Dermis microvascular lymphatic vessel endothelial cell (primary cell): Measurements from ENCODE around the gene PARVB. TPM values are rescaled to one million over a fixed set of nuclear protein-coding genes. Genes with fewer than 3 reads are reported as not detected.
A peak's percentile ranks its signal among the peaks of the same experiment; 100 is the strongest.

Experiments used
- DNase-seq, 2 donors: peaks; one replicate each; pipeline versions ENCODE4 v3.0.0 to v3.0.0-alpha.2; 2010; ENCODE audit warnings: low read depth in 2 of 2
- total RNA-seq: library from RNA; depleted of rRNA; stranded (reverse); fragments of >200 nt; gene quantifications from 2 replicates; pipeline ENCODE4 v1.2.1, GENCODE V29; 2014

Gene PARVB
- total RNA-seq, 1 donor from 2014 or later: 39.2 TPM

DNA sequence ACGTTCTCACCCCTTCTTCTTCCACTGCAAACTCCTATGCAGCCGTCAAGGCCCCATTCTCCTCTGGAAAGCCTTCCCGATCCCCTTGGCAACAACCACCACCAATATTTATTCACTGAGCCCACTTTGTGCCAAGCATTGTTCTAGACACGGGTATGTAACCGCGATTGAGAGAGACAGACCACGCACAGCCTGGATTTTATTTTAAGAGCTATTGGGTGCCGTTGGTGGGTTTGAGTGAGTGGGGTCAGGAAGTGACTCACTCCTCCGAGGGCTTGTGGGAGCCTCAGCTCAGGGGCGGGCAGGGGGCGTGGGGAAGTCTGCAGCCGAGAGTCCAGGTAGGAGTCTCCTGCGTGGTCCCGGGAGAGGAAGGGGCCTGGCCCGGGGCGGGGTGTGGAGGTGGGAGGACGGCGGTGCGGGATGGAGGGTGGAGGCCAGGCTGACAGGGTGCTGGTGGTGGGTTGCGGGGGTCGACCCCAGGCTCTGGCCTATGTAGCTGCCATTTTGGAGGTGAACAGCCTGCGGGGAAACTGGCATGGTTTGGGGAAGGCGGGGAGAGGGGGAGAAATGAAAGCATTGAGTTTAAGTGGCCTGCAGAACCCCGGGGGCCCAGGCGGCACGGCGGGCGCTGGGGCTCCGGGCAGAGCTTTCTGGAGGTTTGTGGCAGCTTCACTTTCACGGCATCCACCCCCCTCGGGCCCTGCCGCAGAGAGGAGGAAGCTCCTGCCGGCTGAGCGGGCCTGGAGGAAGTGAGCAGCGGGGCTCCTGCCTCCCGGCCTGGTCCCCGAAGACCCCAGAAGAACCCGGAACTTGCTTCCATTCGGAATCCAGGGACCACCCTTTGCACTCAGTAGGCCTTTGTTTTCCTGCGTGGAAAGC is 157.2 kb downstream of the PARVB start:
- peak; percentile 7 to 12 for DNase-seq

DNA sequence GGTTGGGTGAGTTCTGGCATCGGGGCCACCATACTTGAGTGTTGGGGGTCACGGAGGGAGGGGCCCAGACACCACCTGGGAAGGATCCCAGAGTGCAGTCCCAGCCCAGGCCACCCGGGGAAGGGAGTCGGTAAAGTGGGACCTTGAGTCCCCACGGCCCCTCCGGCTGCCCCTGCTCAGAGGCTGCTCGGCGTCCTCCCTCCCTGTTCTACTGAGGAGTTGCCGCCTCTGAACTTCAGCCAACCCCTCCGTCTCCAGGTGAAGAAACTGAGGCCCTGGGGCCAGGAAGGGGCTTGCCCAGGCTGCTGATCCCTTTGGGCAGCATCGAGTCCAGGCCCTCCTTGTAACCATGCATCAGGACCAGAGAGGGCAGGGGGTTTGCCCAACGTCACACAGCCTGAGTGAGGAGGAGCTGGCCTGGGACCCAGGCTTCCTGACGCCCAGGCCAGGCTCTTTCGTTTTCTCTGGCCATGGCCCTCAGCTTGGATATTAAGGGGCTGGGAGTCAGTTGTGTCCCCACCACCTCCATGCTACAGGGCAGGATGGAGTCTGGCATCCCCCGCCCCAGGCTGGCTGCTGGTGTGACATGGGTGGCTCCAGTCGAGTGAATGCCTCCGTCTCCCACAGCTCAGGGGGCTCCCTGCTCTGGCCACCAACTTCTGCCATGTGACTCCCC is 157.9 kb downstream of the PARVB start:
- no peak for DNase-seq

DNA sequence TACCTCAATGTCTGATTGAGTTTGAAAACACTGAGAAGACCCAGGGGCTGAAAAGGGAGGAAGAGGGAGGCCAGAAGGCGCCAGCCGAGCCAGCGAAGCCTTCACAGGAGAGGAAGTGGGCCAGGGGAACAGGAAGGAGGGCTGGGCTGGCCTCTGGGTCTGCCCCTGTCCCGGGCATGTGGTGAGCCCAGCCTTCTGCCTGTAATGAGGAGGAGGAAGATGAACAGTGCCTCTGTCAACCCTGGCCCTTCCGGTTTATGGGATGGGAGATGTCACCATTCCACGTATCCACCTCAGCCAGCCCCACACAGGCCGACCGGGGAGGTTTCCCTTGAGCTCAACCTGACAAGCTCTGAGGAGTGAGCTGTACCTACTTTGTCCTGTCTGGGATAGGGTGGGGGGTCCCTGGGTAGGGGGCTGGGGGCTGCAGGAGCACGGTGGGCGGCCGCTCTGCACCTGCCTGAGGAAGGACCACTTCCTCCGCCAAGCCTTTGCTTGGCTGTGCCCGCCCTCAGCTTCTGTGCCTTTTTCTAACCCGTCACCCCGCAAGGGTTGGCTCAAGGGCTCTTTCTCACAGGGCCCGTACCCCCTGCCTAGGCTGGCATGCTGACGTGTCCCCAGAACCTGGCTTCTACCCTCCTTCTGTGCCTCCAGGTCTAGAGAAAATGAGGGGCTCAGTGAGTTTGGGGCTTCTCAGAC is 158.6 kb downstream of the PARVB start:
- no peak for DNase-seq

DNA sequence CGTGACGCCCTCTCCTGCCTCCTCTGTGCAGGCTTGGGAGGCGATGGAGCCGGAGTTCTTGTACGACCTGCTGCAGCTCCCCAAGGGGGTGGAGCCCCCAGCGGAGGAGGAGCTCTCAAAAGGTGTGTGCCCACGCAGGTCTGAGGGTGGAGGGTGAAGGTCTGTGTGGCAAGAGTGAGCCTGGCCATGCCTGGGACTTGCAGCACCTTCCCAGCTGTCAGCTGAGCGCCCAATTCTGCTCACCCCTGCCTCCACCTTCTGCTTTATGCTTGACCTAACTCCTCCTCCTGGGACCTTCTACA is 159.1 kb downstream of the PARVB start:
- DNase-seq: no peak

DNA sequence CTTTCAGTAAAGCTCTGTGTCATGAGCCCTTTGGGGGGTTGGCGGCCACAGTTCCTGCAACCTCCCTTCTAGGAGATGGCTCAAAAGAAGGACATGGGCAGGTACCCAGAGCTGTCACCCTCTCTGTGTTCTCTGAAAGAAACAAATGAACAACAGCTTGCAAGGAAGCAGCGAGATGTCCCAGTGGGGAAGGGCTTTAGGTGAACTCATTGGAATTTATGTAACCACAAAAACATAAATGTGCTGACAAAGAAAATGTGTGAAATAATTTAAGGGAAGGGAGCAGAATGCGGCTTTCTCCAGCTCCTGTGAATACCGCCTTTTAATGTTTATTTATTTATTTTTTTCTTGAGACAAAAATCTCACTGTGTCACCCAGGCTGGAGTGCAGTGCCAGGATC is 159.9 kb downstream of the PARVB start:
- no peak for DNase-seq

DNA sequence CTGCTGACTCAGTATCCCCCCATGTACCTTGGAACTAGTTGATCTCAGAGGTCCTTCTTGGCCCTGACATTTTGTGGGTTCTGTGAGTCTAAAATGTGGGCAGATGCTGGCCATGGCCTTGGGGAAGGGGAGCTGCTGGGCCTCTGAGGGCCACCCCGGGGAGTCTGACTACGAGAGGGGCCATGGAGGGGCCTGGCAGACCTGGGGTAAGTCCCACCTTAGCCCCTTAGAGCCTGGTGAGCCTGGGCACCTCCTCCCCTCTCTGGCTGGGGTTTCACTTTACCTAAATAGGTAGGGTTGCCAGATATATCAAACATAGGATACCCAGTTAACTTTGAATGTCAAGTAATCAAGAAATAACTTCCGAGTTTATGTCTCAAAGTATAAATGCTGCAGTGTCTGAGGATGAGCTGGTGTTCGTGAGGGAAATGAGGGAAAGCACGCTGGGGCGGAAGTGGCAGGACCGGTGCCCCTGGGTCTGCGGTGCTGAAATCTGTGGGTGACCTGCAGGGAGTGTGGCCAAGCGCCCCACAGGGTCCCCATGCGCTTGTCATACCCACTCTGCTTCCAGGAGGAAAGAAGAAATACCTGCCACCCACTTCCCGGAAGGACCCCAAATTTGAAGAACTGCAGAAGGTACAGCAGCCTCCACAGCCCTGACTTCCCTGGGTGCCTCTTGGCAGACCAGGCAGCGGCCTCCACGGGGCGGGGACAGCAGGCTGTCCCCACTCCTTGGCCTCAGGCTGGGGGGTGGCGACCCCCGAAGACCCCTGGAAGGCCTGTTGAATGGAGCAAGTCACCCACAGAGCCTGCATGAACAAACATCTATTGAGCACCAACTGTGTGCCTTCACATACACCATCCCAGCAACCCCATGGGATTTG is 161.4 kb downstream of the PARVB start:
- DNase-seq: no peak

DNA sequence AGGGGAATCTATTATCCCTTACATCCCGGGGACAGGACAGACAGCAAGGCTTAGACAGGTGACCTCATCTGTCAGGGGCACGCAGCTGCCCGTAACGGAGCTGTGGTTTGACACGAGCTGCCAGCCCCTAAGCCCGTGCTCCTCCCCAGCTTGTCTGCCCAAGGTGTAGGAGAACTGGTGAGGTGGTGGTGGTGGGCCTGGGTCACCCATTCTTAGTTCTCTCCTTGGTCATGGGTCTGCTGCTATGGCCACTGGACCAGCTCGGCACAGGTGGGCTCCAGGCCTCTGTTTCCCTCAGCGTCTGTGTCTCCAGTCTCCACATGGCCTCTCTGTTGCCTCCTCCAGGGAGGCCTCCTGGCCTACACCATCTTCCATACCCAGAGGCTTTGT is 162.0 kb downstream of the PARVB start:
- DNase-seq: no peak

DNA sequence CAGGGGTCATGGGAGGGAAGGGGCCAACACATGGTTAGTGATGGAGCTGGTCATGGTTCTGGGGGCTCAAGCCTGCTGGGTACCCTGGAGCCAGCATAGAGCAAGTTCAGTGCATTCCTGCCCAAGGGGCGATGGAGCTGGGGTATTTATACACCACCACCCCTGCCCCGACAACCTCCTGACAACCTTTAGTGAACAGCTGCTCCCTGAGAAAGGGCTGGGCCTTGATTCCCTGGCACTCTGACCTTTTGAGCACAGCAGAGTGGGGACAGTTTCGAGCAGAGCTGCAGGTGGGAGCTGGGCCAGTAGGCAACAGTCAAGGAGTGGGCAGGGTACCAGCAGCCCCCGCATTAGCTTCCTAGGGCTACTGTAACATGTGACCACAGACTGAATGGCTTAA is 162.6 kb downstream of the PARVB start:
- DNase-seq: no peak

DNA sequence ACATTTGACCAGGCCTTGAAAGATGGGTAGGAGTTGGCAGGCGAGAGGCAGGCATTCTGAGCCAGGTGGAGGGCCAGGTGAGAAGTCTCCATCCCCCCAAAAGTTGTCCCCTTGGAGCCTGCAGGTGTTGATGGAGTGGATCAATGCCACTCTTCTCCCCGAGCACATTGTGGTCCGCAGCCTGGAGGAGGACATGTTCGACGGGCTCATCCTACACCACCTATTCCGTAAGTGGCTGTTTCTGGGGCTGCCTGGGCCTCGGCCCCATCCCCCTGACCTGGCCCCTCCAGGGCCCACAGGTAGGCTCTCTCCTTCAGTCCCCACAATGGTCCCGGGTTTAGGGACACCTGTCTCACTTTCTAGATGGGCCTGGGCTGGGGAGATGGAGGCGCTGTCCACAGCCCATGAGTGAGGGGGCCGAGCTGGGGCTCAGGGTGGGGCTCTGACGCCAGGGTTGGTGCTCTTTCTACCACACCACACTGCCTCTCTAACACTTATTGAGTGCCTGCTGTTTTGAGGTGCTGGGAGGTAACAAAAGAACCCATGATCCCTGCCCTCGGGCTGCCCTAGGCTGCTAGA is 163.6 kb downstream of the PARVB start:
- DNase-seq: no peak

DNA sequence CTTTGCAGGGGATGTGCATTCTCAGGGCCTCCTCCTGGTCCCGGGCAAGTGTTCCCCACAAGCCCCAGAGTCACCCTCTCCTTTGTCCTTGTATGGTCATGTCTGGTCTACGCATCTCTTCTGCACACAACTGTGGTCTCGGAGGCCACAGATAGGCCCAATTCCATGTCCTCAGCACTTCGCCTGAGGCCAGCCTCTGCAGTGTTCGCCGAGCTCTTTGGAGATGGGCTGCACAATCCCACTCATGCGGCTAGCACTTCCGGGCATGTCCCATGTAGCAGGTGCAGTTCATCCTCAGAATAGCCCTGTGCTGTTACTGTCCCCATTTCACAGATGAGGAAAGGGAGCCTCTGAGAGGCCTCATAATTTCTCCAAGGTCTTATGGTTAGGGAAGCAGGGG is 164.2 kb downstream of the PARVB start:
- no peak for DNase-seq

DNA sequence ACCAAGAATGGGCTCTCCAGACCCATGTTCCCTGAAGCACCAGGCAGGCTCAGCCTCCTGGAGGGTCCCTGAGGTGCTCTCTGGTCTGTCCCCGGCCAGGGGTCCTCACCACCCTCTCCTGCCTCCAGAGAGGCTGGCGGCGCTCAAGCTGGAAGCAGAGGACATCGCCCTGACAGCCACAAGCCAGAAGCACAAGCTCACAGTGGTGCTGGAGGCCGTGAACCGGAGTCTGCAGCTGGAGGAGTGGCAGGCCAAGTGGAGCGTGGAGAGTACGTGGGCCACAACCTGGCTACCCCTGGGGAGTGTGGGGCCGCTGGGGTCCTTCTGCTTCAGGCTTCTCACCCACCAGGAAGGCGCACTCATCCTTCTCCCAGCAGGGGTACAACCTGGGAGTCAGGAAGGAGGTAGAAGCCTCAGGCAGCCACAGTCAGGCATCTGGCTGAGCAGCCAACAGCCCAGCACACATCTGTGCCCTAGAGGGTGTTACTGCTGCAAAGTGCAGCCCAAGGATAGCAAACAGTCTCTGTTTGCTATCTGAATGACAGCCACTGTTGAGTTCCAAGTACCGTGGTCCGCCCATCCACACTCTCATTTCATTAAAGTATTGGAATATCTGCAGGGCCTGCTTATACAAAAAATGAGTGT is 165.0 kb downstream of the PARVB start:
- no peak for DNase-seq

DNA sequence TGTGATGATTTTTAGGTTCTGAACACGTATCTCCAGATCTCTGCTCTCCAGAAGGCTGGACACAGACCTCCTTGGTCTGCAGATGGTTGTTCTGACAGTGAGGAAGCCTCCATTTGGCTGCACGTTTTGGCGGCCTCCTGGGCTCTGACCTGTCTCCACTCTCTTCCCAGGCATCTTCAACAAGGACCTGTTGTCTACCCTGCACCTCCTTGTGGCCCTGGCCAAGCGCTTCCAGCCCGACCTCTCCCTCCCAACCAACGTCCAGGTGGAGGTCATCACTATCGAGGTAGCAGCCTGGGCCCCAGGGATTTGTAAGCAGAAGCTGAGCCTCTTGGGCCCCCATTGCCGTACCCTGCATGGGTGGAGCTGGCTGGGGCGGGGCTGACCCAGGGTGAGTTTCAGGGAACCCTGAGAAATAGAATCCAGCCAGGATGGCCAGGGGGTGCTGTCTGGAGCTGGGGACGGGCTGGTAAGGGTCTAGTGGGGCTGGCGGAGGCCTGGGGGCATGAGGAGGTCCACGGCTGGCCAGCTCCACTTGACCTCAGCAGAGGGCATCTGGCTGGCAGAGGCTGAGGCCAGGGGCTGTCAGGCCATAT is 166.4 kb downstream of the PARVB start:
- DNase-seq: no peak

DNA sequence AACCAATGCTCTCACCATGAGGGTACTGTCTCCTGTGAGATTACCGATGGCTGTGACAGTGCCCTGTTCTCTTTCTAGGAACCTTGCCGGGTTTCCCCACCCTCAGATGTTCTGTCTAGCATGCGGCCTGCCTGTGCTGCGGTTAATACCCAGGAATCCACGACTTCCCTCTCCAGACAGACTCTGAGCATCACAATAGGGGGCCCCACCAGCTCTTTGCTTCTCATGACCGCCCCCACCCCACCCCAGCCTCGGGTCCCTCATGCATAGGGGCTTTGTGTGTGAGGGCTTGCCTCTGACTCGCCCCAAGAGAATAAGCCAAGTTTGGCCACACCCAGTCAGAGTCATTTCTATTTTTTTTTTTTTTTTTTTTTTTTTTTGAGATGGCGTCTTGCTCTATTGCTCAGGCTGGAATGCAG is 166.9 kb downstream of the PARVB start:
- DNase-seq: no peak

DNA sequence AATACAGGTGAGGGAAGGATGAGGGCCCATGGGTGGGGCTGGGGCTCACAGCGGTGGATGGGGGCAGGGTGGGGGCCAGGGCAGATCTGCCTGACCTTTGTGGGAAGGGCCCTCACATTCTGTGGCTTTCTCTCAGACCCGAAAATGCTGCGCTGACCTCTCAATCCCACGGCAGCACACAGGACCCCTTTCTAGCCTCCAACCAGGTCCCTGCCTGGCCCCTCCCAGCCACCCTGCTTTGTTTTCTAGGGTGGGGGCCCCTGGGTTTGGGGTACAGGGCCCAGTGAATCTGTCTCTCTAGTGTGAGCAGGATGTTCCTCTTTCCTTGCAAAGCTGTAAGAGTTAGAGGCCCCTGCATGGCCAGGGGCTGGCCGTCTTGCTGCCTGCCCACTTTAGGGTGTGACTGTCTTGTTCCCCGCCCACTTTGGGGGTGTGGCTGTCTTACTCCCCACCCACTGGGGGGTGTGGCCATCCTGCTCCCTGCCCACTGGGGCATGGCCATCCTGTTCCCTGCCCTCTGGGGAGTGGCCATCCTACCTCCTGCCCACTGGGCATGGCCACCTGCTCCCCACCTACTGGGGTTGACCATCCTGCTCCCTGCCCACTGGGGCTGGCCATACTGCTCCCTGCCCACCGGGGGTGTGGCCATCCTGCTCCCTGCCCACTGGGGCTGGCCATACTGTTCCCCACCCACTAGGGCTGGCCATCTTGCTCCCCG is 168.2 kb downstream of the PARVB start:
- DNase-seq: peak in 1 of 2 donors; percentile 28

DNA sequence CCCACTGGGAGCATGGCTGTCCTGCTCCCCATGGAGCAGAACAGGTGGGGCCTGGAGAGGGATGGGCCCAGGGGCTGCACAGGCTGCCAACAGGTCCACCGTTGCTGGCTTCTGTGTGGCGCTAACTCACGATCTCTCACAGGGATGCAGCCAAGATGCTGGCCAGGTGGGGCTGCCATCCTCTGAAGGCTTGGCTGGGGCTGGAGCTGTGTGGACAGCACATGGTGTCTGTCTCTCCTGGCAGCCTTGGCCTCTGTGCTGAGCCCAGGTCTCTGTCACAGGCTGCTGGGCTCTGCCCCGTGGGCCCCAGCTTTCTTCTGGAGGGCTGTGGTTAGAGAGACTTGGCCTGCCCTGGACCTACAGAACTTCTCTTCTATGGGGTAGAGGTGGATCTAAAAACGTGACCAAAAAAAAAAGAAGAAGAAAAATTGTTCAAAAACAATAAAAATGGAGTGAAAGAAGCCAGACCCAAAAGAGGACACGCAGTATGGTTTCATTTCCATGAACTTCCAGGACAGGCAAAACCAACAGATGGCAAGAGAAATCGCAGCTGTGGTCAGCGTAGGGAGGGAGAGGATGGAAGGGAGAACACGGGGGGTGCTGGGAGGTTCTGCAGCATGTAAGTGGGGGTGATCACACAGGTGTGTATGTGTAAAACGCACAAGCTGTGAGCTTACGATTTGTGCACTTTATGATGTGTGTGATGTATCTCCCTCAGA is 168.9 kb downstream of the PARVB start:
- DNase-seq: no peak

DNA sequence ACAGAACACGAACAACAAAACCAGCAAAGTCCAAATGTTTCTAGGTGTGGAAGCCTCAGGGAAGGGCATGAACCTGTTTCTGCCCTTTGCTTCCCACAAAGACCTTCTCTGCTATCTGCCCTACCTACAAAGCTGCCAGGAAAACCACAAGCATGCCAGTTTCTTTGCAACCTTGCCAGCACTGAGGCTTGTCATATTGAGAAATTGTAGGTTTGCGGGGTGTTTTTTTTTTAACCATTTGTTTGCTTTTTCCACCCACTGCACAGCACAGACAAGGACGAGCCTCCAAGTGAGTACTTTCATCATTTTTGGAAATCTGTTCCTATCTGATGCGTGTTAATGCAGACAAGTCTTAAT is 169.4 kb downstream of the PARVB start:
- DNase-seq: no peak

DNA sequence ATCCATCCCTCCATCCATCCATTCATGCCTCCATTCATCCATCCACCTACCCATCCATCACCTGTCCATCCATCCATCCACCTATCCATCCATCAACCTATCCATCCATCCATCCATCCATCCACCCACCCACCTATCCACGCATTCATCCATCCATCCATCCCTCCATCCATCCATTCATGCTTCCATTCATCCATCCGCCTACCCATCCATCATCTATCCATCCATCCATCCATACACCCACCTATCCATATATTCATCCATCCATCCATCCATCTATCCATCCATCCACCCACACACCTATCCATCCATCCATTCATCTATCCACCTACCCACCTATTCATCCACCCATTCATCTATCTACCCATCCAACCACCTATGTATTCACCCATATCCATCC is 170.5 kb downstream of the PARVB start:
- no peak for DNase-seq

DNA sequence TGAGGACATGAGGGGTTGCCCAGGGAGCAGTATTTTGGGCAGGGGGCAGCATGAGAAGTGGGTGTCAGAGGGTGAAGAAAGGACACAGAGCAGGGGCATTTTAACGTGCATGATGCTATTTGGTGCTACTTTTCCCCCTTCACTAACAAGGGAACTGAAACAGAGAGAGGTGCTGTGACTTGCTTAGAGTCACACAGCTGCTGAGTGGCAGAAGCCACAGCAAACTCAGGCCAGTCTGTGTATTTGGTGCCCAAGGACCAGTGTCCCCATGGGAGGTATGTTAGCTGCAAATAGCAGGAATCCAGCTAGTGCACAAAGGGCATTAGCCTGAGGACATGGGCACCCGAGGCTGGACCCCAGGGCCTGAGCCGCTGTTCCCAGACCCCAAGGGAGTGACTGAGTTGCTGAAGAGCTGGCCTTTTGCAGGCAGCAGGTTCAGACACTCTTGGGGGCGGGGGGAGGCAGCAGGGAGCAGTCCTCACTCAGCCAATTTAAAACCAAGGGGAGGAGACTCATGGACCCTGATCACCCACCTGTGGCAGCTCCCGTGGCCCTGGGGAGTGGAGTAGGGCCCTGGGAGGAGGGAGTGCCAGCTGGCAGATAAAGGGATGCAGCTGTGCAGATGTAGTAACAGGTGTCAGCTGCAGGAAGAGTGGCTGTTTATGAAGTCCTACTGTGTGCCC is 171.2 kb downstream of the PARVB start:
- DNase-seq: no peak

DNA sequence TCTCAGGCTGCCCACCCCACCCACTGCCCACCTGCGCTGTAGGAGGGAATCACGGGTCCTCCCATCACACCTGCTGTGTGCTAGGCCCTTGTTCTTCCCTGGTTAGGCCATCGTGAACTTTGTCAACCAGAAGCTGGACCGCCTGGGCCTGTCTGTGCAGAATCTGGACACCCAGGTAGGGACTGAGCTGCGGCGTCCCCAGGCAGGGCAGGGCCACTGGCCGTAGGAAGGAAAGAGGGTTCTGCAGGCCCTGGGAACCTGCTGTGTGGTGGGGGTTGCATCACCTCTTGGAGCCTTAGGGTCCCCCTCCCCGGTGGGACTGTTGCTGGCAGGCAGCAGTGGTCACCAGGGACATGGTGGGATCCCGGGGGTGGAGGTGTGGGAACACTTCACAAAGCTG is 172.1 kb downstream of the PARVB start:
- DNase-seq: no peak
